ENCODE measurements around the gene ATP9A. TPM values are rescaled to one million over a fixed set of nuclear protein-coding genes. Genes with fewer than 3 reads are reported as not detected.
A peak's percentile ranks its signal among the peaks of the same experiment; 100 is the strongest.

Gene ATP9A
- polyA plus RNA-seq, 1 experiment: 35.3 TPM

DNA sequence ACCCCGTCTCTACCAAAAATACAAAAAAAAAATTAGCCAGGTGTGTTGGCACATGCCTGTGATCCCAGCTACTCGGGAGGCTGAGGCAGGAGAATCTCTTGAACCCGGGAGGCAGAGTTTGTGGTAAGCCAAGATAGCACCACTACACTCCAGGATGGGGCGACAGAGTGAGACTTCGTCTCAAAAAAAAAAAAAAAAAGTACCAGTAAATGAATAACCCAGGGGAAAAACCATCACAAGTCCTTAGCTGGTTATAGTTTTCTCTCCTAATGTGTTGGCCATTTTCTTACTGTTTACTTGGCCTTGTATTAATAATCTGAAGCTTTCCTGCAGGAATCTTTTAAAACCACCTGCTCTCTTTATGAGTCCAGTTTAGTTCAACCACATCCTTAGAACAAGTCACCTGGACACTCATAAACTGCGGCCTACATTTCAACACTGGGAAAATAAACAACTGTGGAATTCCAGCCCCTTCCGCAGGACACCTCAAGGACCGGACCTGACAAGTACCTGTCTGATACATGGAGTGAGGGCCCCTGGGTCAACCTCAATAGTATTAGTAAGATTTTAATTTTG, 102.6 kb downstream of the ATP9A start:
- CTCF ChIA-PET: no interaction called here
- no peak for DNase-seq (ENCODE audit: low read depth, low spot score)
- TF ChIP-seq, protein P1, sequence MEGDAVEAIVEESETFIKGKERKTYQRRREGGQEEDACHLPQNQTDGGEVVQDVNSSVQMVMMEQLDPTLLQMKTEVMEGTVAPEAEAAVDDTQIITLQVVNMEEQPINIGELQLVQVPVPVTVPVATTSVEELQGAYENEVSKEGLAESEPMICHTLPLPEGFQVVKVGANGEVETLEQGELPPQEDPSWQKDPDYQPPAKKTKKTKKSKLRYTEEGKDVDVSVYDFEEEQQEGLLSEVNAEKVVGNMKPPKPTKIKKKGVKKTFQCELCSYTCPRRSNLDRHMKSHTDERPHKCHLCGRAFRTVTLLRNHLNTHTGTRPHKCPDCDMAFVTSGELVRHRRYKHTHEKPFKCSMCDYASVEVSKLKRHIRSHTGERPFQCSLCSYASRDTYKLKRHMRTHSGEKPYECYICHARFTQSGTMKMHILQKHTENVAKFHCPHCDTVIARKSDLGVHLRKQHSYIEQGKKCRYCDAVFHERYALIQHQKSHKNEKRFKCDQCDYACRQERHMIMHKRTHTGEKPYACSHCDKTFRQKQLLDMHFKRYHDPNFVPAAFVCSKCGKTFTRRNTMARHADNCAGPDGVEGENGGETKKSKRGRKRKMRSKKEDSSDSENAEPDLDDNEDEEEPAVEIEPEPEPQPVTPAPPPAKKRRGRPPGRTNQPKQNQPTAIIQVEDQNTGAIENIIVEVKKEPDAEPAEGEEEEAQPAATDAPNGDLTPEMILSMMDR (IDR thresholded peaks at IDR 0.05; ENCODE audit: low read depth, low read length): no peak
- Histone ChIP-seq H3K4me3 (ENCODE audit: low read depth, low read length) (no peak overlapping the region), H3K27me3 (ENCODE audit: control insufficient read depth, insufficient read depth, low read length) (no peaks in the 10 kb centered on the region), H3K27ac (ENCODE audit: low read depth, low read length) (no peak overlapping the region), H3K9me3 (ENCODE audit: control insufficient read depth, insufficient read depth, low read length) (no peaks in the 10 kb centered on the region)
- POLR2A ChIA-PET: no interaction called here

DNA sequence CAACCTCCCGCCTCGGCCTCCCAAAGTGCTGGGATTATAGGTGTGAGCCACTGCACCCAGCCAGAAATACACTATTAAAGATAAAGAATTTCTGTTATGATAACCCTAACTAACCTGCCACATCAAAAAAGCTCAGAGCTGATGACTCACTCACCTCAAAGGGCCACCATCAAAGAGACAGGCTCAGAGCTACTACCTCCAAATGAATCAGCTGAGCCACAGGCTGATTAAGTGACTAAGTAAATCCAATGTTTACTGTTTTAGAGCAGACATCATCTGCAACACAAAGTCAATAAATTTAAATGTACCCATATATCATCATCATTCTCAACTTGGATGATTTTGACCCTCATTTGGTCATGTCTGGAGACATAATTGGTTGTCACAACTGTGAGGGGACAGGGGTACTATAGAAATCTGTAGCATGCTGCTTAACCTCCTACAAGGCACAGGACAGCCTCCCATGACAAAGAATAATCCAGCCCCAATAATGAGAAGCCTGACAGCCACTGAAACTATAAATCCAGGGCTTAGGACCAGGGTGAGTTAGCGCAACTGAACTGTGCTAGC, 106.5 kb downstream of the ATP9A start:
- DNase-seq (ENCODE audit: low read depth, low spot score): no peak
- Histone ChIP-seq H3K9me3 (ENCODE audit: control insufficient read depth, insufficient read depth, low read length) (no peaks in the 10 kb centered on the region), H3K4me3 (ENCODE audit: low read depth, low read length) (no peak overlapping the region), H3K27me3 (ENCODE audit: control insufficient read depth, insufficient read depth, low read length) (no peaks in the 10 kb centered on the region), H3K27ac (ENCODE audit: low read depth, low read length) (peak overlapping the region; percentile 94)
- CTCF ChIA-PET: interaction anchor here (1.0 to 1.2 kb wide), 2 partner anchors 304 to 467 kb away, joined by 5 to 7 read pairs; no protein-coding TSS in a partner anchor
- POLR2A ChIA-PET: interaction anchor here (0.7 to 1.1 kb wide), 3 partner anchors 20 to 385 kb away, joined by 4 to 5 read pairs (median 4); no protein-coding TSS in a partner anchor
- TF ChIP-seq, protein P1 (IDR thresholded peaks at IDR 0.05; ENCODE audit: low read depth, low read length): no peak

DNA sequence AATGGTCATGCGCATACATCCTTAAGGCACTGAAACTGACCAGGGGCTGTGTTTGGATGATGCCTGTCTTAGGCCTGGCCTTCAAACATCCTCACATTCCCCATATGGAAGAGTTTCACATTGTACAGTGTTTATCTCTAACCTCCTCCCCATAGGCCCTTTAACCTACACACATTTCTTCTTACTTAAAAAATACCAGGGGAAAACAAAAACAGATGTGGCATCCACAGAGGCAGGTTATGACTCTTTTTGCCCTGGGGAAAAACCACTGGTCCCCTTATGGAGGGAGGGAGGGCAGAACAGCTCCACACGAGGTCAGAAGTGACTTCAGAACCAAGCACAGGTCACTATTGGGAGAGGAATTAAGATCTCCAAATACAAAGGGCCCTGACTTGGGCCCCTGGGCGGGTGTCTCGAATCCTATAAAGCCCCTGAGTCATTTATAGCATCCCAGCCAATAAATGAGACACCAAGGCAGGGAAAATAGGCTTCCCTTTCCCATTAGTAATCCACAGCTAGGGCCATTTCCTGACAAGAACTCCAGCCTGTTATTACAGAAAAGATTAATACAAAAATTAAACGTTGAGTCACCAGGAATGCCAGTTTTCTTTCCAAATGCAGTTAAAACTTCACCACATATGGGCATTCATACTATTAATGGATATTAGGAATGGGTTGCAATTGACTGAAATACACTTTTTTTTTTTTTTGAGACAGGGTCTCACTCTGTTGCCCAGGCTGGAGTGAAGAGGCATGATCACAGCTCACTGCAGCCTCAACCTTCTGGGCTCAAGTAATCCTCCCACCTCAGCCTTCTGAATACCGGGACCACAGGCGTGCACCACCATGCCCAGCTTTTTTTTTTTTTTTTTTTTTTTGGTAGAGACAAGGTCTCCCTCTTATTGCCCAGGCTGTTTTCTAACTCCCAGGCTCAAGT, 107.2 kb downstream of the ATP9A start:
- ChIA-PET CTCF (interaction anchor here (0.5 to 1.2 kb wide), 4 partner anchors 37 to 468 kb away, joined by 3 to 7 read pairs (median 5); no protein-coding TSS in a partner anchor), POLR2A (interaction anchor here (0.7 to 1.1 kb wide), 2 partner anchors 19 to 30 kb away, joined by 4 read pairs; no protein-coding TSS in a partner anchor)
- no peaks in the 10 kb centered on the region for H3K27me3 ChIP-seq (ENCODE audit: control insufficient read depth, insufficient read depth, low read length)
- peak; percentile 68 for DNase-seq (ENCODE audit: low read depth, low spot score)
- no peaks in the 10 kb centered on the region for H3K9me3 ChIP-seq (ENCODE audit: control insufficient read depth, insufficient read depth, low read length)
- TF ChIP-seq, protein P1 (IDR thresholded peaks at IDR 0.05; ENCODE audit: low read depth, low read length): no peak
- H3K4me3 ChIP-seq (ENCODE audit: low read depth, low read length): no peak overlapping the region
- H3K27ac ChIP-seq (ENCODE audit: low read depth, low read length): peak overlapping the region; percentile 94

DNA sequence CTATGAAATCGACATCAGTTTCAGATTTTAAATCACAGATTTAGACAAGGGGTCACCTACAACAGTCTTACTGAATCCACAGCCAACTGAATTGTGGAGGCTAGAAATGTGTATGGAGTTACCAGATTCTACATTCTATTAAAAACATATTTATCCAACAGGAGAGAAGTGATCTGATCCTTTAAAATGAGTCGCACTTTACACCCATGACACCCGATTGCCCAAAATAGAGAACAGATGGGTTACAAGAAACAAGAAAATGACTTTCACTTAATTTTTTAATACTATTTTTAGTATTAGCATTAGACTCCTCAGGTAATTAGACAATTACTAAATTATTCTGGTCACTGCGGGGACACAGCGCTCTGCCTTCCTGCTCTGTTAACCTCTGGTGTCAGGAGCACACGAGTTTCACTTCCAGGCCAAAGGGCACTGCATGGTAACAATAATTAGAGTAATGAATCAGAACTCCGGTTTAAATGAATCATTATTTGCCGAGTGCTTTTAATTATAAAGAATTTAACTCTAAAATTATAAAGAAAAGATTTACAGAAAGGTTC, 108.6 kb downstream of the ATP9A start:
- H3K9me3 ChIP-seq (ENCODE audit: control insufficient read depth, insufficient read depth, low read length): no peaks in the 10 kb centered on the region
- H3K4me3 ChIP-seq (ENCODE audit: low read depth, low read length): no peak overlapping the region
- TF ChIP-seq, protein P1 (IDR thresholded peaks at IDR 0.05; ENCODE audit: low read depth, low read length): no peak
- no peak overlapping the region for H3K27ac ChIP-seq (ENCODE audit: low read depth, low read length)
- ChIA-PET POLR2A (no interaction called here), CTCF (no interaction called here)
- no peaks in the 10 kb centered on the region for H3K27me3 ChIP-seq (ENCODE audit: control insufficient read depth, insufficient read depth, low read length)
- no peak for DNase-seq (ENCODE audit: low read depth, low spot score)

Measured in AG04450 (cell line).